Raji (cell line): ENCODE results near the gene AUTS2.

Source experiments
- POLR2A ChIP-seq: IDR thresholded peaks from 2 replicates; pipeline ENCODE4 v1.6.1; 2011; ENCODE audit warnings: low read depth, low read length, control low read depth; ENCODE audit not compliant: insufficient read depth

The AUTS2 gene

GRCh38 chr7:69844264-69844868, 246.1 kb downstream of the AUTS2 start:
- TF ChIP-seq POLR2A: no peak

DNA sequence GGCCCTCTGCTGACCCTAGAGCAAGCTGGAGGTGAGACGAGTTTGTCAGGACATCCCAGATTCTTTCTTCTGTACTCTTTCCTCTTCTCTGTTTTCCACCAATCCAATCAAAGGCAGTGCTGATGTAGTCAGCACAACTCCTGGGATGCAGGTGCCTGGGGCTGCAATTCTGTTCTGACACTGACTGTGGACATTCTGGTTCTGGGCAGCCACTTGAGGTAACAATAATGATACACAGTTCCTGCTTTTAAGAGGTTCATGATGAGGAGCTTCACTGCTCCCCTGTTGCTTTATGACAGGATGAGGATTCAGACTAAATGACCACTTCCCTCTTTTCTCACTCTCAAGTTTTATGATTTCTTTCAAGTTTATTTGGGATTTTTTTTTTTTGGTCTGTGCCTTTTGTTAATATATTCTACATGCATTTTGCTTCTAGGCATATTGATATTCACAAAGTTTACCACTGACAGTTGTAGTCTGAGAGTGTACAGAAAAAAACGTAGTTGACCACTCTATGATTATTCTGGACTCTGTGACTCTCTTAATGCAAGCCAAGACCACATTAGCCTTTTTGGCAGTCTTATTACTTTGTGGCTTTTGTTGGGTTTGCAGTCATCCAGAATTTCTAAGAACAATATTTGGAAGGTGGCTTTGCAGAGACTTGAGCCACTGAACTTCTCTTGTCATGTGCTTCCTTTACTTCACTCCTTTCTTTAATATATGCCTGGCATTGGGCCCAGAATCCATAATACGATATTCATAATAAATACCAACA, 247.6 kb downstream of the AUTS2 start:
- TF ChIP-seq POLR2A: no peak

DNA sequence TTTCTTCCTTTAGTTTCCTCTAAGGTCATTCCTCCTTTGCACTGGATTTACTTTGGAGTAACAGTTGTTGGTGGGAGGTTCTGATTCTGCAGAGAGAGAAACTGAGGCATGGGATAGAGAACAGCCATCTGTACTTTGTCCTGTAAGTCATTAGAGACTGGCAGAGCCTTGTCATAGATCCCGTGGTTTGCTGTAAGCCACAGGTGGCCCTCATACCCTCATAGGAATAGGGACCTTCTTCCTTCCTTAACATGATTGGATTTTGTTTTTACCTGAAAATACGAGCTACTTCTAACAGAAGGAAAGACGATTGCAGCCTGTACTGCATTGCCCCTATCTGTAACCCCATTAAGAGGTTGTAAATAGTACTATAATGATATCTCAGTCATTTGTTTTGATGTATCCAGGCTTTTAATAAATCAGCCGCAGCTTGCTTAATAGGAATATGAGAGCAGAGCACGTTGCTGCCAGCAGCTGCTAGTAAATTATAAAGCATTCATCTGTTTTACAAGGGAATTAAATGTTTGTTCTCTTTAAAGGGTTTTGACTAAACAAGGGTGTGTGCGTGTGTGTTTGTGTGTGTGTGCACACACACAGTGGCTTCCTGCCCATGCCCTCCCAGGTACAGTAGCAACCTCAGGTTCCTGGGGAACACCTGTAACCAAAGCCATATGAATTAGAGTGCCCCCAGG, 249.8 kb downstream of the AUTS2 start:
- TF ChIP-seq POLR2A: no peak

GRCh38 chr7:69849268-69849667, 251.0 kb downstream of the AUTS2 start:
- no peak for TF ChIP-seq POLR2A

DNA sequence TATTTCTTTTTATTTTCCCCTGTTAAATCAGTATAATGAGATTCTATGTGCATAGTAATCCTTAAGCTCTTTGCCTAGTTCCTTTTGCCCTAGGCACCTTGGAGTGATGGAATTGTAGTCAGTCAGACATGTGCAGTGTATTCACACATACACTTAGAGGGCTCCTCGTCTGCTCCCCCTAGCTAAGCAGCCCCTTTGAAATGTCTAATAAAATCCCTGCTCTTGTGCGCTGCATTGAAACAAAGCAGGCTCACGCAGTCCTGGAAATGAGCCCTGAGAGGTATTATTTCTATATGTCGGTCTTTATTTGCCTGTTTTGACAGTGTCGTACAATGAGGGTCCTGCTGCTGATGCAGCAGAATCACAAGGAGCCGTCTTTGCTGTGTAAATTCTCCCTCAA, 258.7 kb downstream of the AUTS2 start:
- TF ChIP-seq POLR2A: no peak

- no peak for TF ChIP-seq POLR2A
These were observed 260.2 kb downstream of the AUTS2 start for GRCh38 chr7:69858471-69858870.

DNA sequence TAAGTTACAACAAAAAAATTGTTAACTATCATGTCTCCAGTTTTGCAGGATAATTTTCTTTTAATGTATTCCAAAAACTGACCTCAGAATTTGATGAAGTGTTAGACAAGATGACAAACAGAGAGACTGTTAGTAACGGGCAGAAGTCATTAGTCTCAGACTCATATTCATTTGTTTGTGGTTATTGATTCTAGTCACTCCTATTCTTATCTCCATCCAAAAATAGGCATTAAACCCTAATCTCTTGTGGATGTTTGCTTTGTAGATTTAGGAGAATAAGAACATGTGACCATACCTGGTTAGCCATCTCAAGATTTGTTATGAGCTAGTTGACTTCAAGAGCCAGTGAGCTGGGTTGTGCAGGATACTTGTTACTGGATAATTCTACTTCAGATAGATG, 261.1 kb downstream of the AUTS2 start:
- no peak for TF ChIP-seq POLR2A

- no peak for TF ChIP-seq POLR2A
These were observed 262.2 kb downstream of the AUTS2 start for GRCh38 chr7:69860486-69860885.

- no peak for TF ChIP-seq POLR2A
These were observed 262.8 kb downstream of the AUTS2 start for GRCh38 chr7:69860941-69861622.

DNA sequence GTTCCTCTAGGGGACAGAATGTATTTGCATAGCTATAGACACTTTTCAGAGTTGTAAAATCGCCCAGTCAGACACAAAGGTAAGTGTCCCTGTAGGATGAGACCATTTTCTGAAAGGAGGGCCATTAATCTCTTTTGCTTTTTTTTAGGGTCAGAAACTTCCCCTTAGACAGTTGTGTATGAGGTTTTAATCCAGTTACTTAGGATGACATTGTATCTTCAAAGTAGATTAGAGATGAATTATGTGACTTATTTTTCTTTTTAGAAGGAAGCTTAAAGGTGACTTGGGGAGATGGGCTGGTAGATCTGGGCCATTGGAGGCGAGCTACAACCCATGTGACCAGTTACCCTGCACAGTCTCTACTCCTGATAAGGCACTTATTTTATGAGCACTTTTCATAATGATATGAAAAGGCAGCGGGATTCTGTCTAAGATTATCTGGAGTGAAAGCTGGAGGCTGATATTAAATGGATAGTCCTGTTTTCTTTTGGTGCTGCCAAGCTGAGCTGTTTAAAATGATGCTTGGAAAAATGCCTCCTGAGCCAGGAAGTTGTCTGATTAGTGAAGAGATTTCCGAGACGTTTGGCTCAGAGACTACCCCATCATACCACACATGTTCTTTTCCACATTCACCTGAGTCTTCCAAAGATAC, 264.3 kb downstream of the AUTS2 start:
- TF ChIP-seq POLR2A: no peak

DNA sequence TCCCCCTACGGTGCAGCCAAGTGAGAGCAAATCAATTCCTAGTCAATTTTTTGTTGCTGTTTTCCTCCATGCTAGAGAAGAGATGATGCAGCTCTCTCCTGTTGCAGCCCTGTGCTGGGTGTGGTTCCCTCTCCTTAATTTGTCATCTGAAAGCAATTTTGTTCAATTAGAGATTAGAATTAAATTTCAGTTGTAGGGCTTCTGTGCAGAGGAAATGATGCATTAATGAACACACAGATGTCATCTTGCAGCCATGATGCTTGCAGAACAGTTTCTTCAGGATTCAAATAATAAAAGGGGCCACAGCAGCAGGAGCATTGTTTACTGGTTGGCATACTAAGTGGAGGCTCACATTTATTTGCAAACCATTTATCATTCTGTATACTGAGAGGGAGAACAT, 266.0 kb downstream of the AUTS2 start:
- TF ChIP-seq POLR2A: no peak

DNA sequence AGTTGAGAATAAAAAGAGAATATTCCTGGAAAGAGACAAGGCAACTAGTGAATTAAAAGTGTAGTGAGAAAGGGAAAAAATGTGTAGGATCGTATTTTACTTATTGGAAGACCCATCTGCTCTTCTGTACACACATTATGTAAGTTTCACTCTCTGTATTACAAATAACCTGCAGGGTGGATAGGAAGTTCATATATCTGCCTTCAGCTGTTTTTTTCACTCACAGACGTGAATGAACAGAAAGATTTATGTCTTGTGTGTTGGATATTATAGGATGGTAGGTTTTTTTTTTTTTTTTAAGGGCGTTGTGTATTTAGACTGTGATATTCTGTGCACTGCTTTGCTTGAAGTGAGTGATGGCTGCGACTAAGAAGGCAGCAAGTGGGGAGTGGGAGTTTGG, 266.5 kb downstream of the AUTS2 start:
- TF ChIP-seq POLR2A: no peak

GRCh38 chr7:69868921-69869320, 270.6 kb downstream of the AUTS2 start:
- no peak for TF ChIP-seq POLR2A

DNA sequence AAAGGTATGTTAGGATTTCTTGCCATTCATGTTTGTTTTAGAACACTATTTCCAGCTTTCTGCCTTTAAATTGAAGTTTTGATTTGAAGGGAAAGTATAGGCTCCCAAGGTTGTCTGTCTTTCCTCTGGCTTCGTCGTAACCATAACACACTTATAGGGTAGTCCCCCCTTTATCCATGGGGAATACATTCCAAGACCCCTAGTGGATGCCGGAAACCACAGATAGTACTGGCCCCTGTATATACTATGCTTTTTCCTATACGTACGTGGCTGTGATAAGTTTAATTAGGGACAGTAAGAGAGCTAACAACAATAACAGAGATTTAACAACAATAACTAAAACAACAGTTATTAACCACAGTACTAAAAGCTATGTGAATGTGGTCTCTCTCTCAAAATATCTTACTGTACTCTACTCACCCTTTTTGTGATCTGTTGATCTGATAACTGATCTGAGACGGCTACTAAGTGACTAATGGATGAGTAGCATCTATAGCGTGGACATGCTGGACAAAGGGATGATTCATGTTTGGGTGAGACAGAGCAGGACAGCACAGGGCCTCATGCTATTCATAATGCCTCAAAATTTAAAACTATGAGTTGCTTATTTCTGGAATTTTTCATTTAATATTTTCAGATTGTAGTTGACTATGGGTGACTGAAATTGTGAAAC, 273.1 kb downstream of the AUTS2 start:
- no peak for TF ChIP-seq POLR2A

GRCh38 chr7:69871886-69872569, 273.8 kb downstream of the AUTS2 start:
- no peak for TF ChIP-seq POLR2A

DNA sequence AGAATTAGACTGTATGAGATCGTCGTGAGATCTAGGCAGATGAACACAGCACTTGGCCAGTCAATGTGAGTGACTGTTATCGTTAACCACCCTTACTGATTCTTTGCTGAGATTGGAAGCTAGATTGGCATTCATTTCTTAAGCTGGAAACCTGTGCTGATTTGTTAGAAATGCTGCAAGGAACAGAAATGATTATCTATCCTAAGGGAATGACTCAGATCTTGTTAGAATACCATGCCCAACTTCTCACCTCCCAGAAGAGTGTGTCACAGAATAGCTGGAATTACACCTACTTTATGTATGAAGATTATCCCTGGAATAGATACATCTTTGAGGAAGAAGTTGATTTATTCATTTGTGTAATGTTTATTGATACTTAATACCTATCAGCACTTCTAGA, 275.2 kb downstream of the AUTS2 start:
- no peak for TF ChIP-seq POLR2A
